HEK293 (cell line): ENCODE results near the gene NUMBL.

ENCODE experiments used
- CTCF ChIA-PET: fragments of 350-600 bp; formaldehyde crosslinking; extraction: SDS; loops from one replicate; lab custom pipeline; 2021; ENCODE audit warnings: antibody characterized with exemption; lab: Yijun Ruan, JAX
- POLR2A ChIA-PET: fragments of 300-600 bp; formaldehyde crosslinking; extraction: SDS; loops from one replicate; lab custom pipeline; 2020; ENCODE audit warnings: antibody characterized with exemption, inconsistent platforms; lab: Yijun Ruan, JAX
- H3K27ac ChIP-seq: fragments of 200-500 bp; sonication (Bioruptor generic); 2 replicates; pipeline ENCODE4 v1.5.1; 2014; ENCODE audit warnings: low read depth, low read length, control low read depth, inconsistent platforms; ENCODE audit errors: extremely low read depth
- H3K36me3 ChIP-seq, 2 experiments: fragments of 200-500 bp in 1 of 2; sonication (Bioruptor generic) in 1 of 2; 1 replicate in 1 of 2; 2 replicates in 1 of 2; pipeline ENCODE4 v1.5.1; 2014 to 2017; ENCODE audit warnings: inconsistent platforms in 2 of 2, low read length in 2 of 2; ENCODE audit not compliant: control insufficient read depth in 2 of 2, insufficient read depth in 1 of 2
- H3K4me1 ChIP-seq: fragments of 200-500 bp; sonication (Bioruptor generic); 2 replicates; pipeline ENCODE4 v1.5.1; 2014; ENCODE audit warnings: mild to moderate bottlenecking, low read length, inconsistent platforms; ENCODE audit not compliant: control insufficient read depth, insufficient read depth
- H3K4me3 ChIP-seq: 2 replicates; pipeline ENCODE4 v1.5.1; 2011; ENCODE audit warnings: low read depth, mild to moderate bottlenecking, control low read depth, low read length, moderate library complexity
- H3K9me3 ChIP-seq: fragments of 200-500 bp; sonication (Bioruptor generic); 2 replicates; pipeline ENCODE4 v1.5.1; 2014; ENCODE audit warnings: low read depth, low read length, inconsistent platforms; ENCODE audit not compliant: control insufficient read depth, insufficient read depth
- GLIS2 ChIP-seq: fragments of 450-650 bp; formaldehyde crosslinking; IDR thresholded peaks from 2 replicates; pipeline ENCODE4 v1.5.1; 2016; ENCODE audit warnings: missing biosample characterization, missing genetic modification characterization
- ZBTB48 ChIP-seq: fragments of 450-650 bp; formaldehyde crosslinking; IDR thresholded peaks from 2 replicates; pipeline ENCODE4 v1.5.1; 2016; ENCODE audit warnings: missing biosample characterization, missing genetic modification characterization
- ZFP3 ChIP-seq: fragments of 450-650 bp; formaldehyde crosslinking; IDR thresholded peaks from 2 replicates; pipeline ENCODE4 v1.5.1; 2016; ENCODE audit warnings: low read depth, missing biosample characterization, missing genetic modification characterization
- ZFP69B ChIP-seq: fragments of 450-650 bp; formaldehyde crosslinking; IDR thresholded peaks from 2 replicates; pipeline ENCODE4 v1.5.1; 2016; ENCODE audit warnings: missing biosample characterization, missing genetic modification characterization
- ZNF521 ChIP-seq: fragments of 450-650 bp; formaldehyde crosslinking; IDR thresholded peaks from 2 replicates; pipeline ENCODE4 v1.5.1; 2017; ENCODE audit warnings: missing biosample characterization, mild to moderate bottlenecking, missing genetic modification characterization
- ZNF623 ChIP-seq: fragments of 450-650 bp; formaldehyde crosslinking; IDR thresholded peaks from 2 replicates; pipeline ENCODE4 v1.5.1; 2016; ENCODE audit warnings: missing biosample characterization, missing genetic modification characterization
- ZNF747 ChIP-seq: fragments of 450-650 bp; formaldehyde crosslinking; IDR thresholded peaks from 2 replicates; pipeline ENCODE4 v1.5.1; 2016; ENCODE audit warnings: missing biosample characterization, missing genetic modification characterization
- ZNF837 ChIP-seq: fragments of 450-650 bp; formaldehyde crosslinking; IDR thresholded peaks from 2 replicates; pipeline ENCODE4 v1.5.1; 2016; ENCODE audit warnings: missing biosample characterization, missing genetic modification characterization
- TF ChIP-seq, protein P1 (sequence below): fragments of 450-650 bp; formaldehyde crosslinking; IDR thresholded peaks from 2 replicates; pipeline ENCODE4 v1.5.1; 2016; ENCODE audit warnings: missing biosample characterization, missing genetic modification characterization
- TF ChIP-seq, protein P2 (sequence below): fragments of 450-650 bp; formaldehyde crosslinking; IDR thresholded peaks from 2 replicates; pipeline ENCODE4 v1.5.1; 2016; ENCODE audit warnings: missing biosample characterization, missing genetic modification characterization, low read depth
- TF ChIP-seq, protein P3 (sequence below): fragments of 450-650 bp; formaldehyde crosslinking; IDR thresholded peaks from 2 replicates; pipeline ENCODE4 v1.5.1; 2016; ENCODE audit warnings: missing biosample characterization, missing genetic modification characterization

Gene NUMBL

DNA sequence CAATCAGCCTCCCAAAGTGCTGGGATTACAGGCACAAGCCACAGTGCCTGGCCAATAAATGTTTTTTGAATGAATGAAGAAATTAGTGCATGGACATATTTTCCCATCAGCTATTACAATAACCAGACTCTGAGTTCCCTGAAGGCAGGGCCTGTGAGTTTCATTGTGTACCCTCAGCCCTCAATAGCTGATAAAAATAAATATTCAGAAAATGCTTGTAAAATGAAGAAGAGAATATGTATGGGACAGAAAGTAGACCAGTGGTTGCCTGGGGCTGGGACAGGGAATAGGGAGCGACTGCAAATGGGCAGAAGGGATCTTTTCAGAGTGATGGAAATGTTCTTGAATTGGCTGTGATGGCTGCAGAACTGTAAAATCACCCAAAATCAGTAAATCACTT is 28.8 kb downstream of the NUMBL start:
- TF ChIP-seq ZBTB48 (0 out of 2 replicates have a peak, but pooled peaks have one; percentile 38), ZNF837 (tag by site-specific recombination) (no peak)
- Histone ChIP-seq H3K4me3 (no peak overlapping the region), H3K36me3 (no peaks in the 10 kb centered on the region; a peak in 1 of 3 replicates), H3K4me1 (peaks cover 12% of the 10 kb centered on the region), H3K9me3 (no peaks in the 10 kb centered on the region), H3K27ac (no peak overlapping the region)
- ChIA-PET POLR2A (interaction anchor here (0.7 to 1.3 kb wide), 3 partner anchors 29 to 89 kb away, joined by 4 to 6 read pairs (median 6); partner anchors contain the start of genes ACTMAP and NUMBL), CTCF (interaction anchor here (0.6 to 5.4 kb wide), 27 partner anchors 8 to 1610 kb away, joined by 3 to 74 read pairs (median 5); partner anchors contain the start of gene RAB4B)

DNA sequence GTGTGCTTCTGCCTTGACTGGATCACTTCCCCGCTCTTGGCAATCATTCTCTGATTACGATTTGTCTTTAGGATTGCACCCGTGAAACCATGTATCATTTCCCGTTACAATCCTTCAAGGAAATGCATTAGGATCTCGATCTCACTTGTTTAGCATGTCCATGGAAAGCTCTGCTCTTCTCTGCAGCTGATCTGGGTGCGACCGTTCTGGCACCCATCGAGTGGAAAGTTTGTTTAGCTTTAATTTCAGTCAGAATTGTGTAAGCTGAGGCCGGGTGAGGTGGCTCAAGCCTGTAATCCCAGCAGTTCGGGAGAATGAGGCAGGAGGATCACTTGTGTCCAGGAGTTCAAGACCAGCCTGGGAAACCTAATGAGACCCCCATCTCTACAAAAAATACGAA is 30.9 kb downstream of the NUMBL start:
- Histone ChIP-seq H3K4me1 (peaks cover 8% of the 10 kb centered on the region), H3K27ac (no peak overlapping the region), H3K9me3 (no peaks in the 10 kb centered on the region)
- ChIA-PET POLR2A (interaction anchor here (0.6 kb wide), 1 partner anchor 516 kb away, joined by 4 read pairs; no protein-coding TSS in a partner anchor), CTCF (interaction anchor here (0.6 to 4.6 kb wide), 7 partner anchors 14 to 501 kb away, joined by 3 to 49 read pairs (median 4); partner anchors contain the start of gene LTBP4)
- 0 out of 2 replicates have a peak, but pooled peaks have one; percentile 35 for TF ChIP-seq ZNF521 (tag by site-specific recombination)
- TF ChIP-seq, protein P1, sequence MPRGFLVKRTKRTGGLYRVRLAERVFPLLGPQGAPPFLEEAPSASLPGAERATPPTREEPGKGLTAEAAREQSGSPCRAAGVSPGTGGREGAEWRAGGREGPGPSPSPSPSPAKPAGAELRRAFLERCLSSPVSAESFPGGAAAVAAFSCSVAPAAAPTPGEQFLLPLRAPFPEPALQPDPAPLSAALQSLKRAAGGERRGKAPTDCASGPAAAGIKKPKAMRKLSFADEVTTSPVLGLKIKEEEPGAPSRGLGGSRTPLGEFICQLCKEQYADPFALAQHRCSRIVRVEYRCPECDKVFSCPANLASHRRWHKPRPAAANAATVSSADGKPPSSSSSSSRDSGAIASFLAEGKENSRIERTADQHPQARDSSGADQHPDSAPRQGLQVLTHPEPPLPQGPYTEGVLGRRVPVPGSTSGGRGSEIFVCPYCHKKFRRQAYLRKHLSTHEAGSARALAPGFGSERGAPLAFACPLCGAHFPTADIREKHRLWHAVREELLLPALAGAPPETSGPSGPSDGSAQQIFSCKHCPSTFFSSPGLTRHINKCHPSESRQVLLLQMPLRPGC, result no peak
- TF ChIP-seq, all 188 proteins: peak for 1
- Histone ChIP-seq H3K36me3 (no peaks in the 10 kb centered on the region), H3K4me3 (no peak overlapping the region)

DNA sequence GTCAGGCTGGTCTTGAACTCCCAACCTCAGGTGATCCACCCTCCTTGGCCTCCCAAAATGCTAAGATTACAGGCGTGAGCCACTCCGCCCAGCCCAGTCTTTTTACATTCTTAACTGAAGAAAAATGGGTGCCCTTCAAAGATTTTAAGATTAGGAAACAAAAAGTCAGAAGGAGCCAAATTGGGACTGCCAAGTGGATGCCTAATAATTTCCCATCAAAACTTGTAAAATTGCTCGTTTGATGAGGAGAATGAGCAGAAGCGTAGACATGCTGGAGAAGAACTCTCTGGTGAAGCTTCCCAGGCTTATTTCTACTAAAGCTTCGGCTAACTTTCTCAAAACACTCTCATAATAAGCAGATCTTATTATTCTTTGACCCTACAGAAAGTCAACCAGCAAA is 31.3 kb downstream of the NUMBL start:
- no peak overlapping the region for H3K27ac ChIP-seq
- H3K9me3 ChIP-seq, result no peaks in the 10 kb centered on the region
- H3K4me3 ChIP-seq, result no peak overlapping the region
- H3K4me1 ChIP-seq, result peaks cover 8% of the 10 kb centered on the region
- TF ChIP-seq ZFP3 (tag by site-specific recombination), result no peak
- TF ChIP-seq ZNF623 (tag by site-specific recombination), result no peak
- no peak for TF ChIP-seq ZFP69B (tag by site-specific recombination)
- TF ChIP-seq GLIS2 (tag by site-specific recombination), result no peak
- TF ChIP-seq, protein P2, sequence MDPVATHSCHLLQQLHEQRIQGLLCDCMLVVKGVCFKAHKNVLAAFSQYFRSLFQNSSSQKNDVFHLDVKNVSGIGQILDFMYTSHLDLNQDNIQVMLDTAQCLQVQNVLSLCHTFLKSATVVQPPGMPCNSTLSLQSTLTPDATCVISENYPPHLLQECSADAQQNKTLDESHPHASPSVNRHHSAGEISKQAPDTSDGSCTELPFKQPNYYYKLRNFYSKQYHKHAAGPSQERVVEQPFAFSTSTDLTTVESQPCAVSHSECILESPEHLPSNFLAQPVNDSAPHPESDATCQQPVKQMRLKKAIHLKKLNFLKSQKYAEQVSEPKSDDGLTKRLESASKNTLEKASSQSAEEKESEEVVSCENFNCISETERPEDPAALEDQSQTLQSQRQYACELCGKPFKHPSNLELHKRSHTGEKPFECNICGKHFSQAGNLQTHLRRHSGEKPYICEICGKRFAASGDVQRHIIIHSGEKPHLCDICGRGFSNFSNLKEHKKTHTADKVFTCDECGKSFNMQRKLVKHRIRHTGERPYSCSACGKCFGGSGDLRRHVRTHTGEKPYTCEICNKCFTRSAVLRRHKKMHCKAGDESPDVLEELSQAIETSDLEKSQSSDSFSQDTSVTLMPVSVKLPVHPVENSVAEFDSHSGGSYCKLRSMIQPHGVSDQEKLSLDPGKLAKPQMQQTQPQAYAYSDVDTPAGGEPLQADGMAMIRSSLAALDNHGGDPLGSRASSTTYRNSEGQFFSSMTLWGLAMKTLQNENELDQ (tag by site-specific recombination), result no peak
- TF ChIP-seq ZNF747 (tag by site-specific recombination), result no peak
- TF ChIP-seq, protein P3, sequence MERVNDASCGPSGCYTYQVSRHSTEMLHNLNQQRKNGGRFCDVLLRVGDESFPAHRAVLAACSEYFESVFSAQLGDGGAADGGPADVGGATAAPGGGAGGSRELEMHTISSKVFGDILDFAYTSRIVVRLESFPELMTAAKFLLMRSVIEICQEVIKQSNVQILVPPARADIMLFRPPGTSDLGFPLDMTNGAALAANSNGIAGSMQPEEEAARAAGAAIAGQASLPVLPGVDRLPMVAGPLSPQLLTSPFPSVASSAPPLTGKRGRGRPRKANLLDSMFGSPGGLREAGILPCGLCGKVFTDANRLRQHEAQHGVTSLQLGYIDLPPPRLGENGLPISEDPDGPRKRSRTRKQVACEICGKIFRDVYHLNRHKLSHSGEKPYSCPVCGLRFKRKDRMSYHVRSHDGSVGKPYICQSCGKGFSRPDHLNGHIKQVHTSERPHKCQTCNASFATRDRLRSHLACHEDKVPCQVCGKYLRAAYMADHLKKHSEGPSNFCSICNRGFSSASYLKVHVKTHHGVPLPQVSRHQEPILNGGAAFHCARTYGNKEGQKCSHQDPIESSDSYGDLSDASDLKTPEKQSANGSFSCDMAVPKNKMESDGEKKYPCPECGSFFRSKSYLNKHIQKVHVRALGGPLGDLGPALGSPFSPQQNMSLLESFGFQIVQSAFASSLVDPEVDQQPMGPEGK (tag by site-specific recombination), result no peak
- H3K36me3 ChIP-seq, result no peaks in the 10 kb centered on the region
- ChIA-PET POLR2A (no interaction called here), CTCF (interaction anchor here (0.6 to 4.6 kb wide), 6 partner anchors 24 to 502 kb away, joined by 3 to 49 read pairs (median 4); partner anchors contain the start of gene LTBP4)
